SK-N-SH treated with all-trans-retinoic acid at 6 μM for 48 hours (cell line): Measurements from ENCODE around the gene CDCA7L.

Source experiments
- ESRRG ChIP-seq: fragments of 250-450 bp; sonication (Bioruptor Pico); IDR thresholded peaks from 2 replicates; pipeline ENCODE4 v1.6.1; 2021; ENCODE audit warnings: mild to moderate bottlenecking
- ISL1 ChIP-seq: fragments of 250-450 bp; sonication (Bioruptor Pico); IDR thresholded peaks from 2 replicates; pipeline ENCODE4 v2.1.2; 2022; ENCODE audit warnings: mild to moderate bottlenecking, moderate library complexity
- OSR1 ChIP-seq: fragments of 250-450 bp; sonication (Bioruptor Pico); IDR thresholded peaks from 2 replicates; pipeline ENCODE4 v1.8.0; 2022; ENCODE audit warnings: moderate library complexity, mild to moderate bottlenecking, inconsistent platforms
- ZFP30 ChIP-seq: fragments of 450-650 bp; formaldehyde crosslinking; IDR thresholded peaks from 2 replicates; pipeline ENCODE4 v1.5.0; 2022; ENCODE audit warnings: mild to moderate bottlenecking, moderate library complexity
- TF ChIP-seq, protein P1 (sequence below): fragments of 250-450 bp; sonication (Bioruptor Pico); IDR thresholded peaks from 2 replicates; pipeline ENCODE4 v1.5.1; 2021; ENCODE audit warnings: mild to moderate bottlenecking, moderate library complexity

DNA sequence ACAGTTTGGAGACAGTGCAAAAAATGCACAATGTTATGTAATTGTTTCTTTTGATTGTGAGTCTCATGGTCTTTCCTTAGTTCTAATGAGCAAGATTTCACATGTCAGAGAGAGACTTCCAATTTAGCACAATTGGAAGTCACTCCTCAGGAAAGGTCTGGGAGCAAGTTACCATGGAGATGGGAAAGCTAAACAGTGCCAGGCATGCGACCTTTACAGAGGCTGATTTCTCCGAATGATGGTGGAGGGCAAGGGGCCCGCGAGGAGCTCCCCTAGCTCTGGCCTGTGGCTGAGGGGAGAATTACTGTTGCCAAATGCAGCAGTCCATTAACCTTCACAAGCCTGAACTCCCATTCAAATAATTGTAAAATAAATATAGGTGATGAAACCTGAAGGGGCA is 59.3 kb downstream of the CDCA7L start:
- TF ChIP-seq ZFP30 (CRISPR knock-in tag) (no peak), ESRRG (CRISPR knock-in tag) (no peak), ISL1 (CRISPR knock-in tag) (no peak), OSR1 (CRISPR knock-in tag) (no peak)
- TF ChIP-seq, protein P1, sequence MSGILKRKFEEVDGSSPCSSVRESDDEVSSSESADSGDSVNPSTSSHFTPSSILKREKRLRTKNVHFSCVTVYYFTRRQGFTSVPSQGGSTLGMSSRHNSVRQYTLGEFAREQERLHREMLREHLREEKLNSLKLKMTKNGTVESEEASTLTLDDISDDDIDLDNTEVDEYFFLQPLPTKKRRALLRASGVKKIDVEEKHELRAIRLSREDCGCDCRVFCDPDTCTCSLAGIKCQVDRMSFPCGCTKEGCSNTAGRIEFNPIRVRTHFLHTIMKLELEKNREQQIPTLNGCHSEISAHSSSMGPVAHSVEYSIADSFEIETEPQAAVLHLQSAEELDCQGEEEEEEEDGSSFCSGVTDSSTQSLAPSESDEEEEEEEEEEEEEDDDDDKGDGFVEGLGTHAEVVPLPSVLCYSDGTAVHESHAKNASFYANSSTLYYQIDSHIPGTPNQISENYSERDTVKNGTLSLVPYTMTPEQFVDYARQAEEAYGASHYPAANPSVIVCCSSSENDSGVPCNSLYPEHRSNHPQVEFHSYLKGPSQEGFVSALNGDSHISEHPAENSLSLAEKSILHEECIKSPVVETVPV (CRISPR knock-in tag) = no peak
